Sigmoid colon (tissue), 4 donors: ENCODE data around the gene DGCR2.
"Not testable (repeated sequence)": the region's sequence is repeated elsewhere in the genome, so short reads cannot be mapped to it uniquely, and the experiment has no call there.

Experiments used
- CTCF ChIP-seq, 4 experiments: fragments of 450-650 bp in 3 of 4; fragments of 200-600 bp in 1 of 4; IDR thresholded peaks; one replicate each; pipeline ENCODE4 v1.5.1; 2016 to 2019; ENCODE audit warnings: antibody characterized with exemption in 4 of 4, mild to moderate bottlenecking in 3 of 4, moderate library complexity in 2 of 4
- EP300 ChIP-seq, 4 donors: sonication (generic); formaldehyde crosslinking; IDR thresholded peaks; one replicate each; pipeline ENCODE4 v1.6.1; 2017; ENCODE audit warnings: antibody characterized with exemption in 4 of 4
- POLR2A ChIP-seq, 2 donors: fragments of 450-650 bp; IDR thresholded peaks; one replicate each; pipeline ENCODE4 v1.6.1; 2016; ENCODE audit warnings: antibody characterized with exemption in 2 of 2, mild to moderate bottlenecking in 2 of 2, moderate library complexity in 2 of 2
- POLR2AphosphoS5 ChIP-seq, 4 donors: sonication (generic); formaldehyde crosslinking; IDR thresholded peaks; one replicate each; pipeline ENCODE4 v1.6.1; 2017; ENCODE audit warnings: antibody characterized with exemption in 4 of 4

- not testable (repeated sequence) for TF ChIP-seq CTCF, POLR2AphosphoS5, POLR2A, EP300 (IDR thresholded peaks at IDR 0.05)
These were observed 87.5 kb downstream of the DGCR2 start for GRCh38 chr22:19034724-19035120.
